Activated T-cell treated with anti-CD3 and anti-CD28 coated beads, Interleukin-2, amount 50 U/mL, for 72 hours (primary cell): ENCODE results near the gene CMIP. TPM values are rescaled to one million over a fixed set of nuclear protein-coding genes. Genes with fewer than 3 reads are reported as not detected.
"Not testable (repeated sequence)": the region's sequence is repeated elsewhere in the genome, so short reads cannot be mapped to it uniquely, and the experiment has no call there.

Experiments used
- ATAC-seq, 2 donors: fragments of 150-1000 bp; cut with Tn5 transposase; replicated peaks in 1 of 2; 2 replicates each; pipeline ENCODE4 v1.10.0; 2021; ENCODE audit warnings: moderate library complexity in 2 of 2, mild to moderate bottlenecking in 1 of 2
- DNase-seq, 2 donors: peaks; one replicate each; pipeline ENCODE4 v3.0.0; 2021 to 2022; ENCODE audit warnings: mixed read lengths in 1 of 2
- H3K27ac Mint-ChIP-seq: one replicate; pipeline ENCODE4 v1.8.0; 2022; ENCODE audit warnings: mild to moderate bottlenecking, moderate library complexity, mixed read lengths
- H3K27me3 Mint-ChIP-seq: one replicate; pipeline ENCODE4 v1.8.0; 2022; ENCODE audit warnings: low read depth, mixed read lengths
- H3K36me3 Mint-ChIP-seq, 2 donors: one replicate each; pipeline ENCODE4 v1.8.0; 2022; ENCODE audit warnings: mixed read lengths in 2 of 2, mild to moderate bottlenecking in 1 of 2; ENCODE audit not compliant: insufficient read depth in 2 of 2
- H3K4me1 Mint-ChIP-seq: one replicate; pipeline ENCODE4 v1.8.0; 2022; ENCODE audit warnings: low read depth, mixed read lengths
- H3K4me3 Mint-ChIP-seq, 2 donors: one replicate each; pipeline ENCODE4 v1.8.0; 2022; ENCODE audit warnings: mild to moderate bottlenecking in 2 of 2, mixed read lengths in 2 of 2, moderate library complexity in 2 of 2
- H3K9me3 Mint-ChIP-seq, 2 donors: one replicate each; pipeline ENCODE4 v1.8.0; 2022; ENCODE audit warnings: mixed read lengths in 2 of 2
- total RNA-seq, 2 donors: library from RNA; stranded (reverse); gene quantifications; one replicate each; pipeline ENCODE4 v1.2.3, GENCODE V29; 2022

Gene CMIP
- total RNA-seq, 2 donors from 2014 or later: 53.1 to 59.0 TPM

GRCh38 chr16:81521141-81521626, 76.6 kb downstream of the CMIP start:
- ATAC-seq (peak; percentile 85 to 87), DNase-seq (peak; percentile 67 to 76)
- Mint-ChIP-seq H3K9me3 (no peaks in the 10 kb centered on the region), H3K36me3 (peaks cover 2 to 5% of the 10 kb centered on the region in 2 donors), H3K27ac (peak overlapping the region; percentile 12), H3K4me3 (peak overlapping the region in 1 of 2 donors; percentile 19), H3K4me1 (peaks cover 29% of the 10 kb centered on the region), H3K27me3 (no peaks in the 10 kb centered on the region)

- H3K4me3 Mint-ChIP-seq: no peak overlapping the region
- no peaks in the 10 kb centered on the region for H3K9me3 Mint-ChIP-seq
- peak overlapping the region; percentile 66 for H3K27ac Mint-ChIP-seq
- no peaks in the 10 kb centered on the region for H3K27me3 Mint-ChIP-seq
- ATAC-seq (no peak), DNase-seq (no peak)
- peaks cover 35% of the 10 kb centered on the region for H3K4me1 Mint-ChIP-seq
- H3K36me3 Mint-ChIP-seq: peaks cover 2 to 5% of the 10 kb centered on the region in 2 donors
These were observed 77.6 kb downstream of the CMIP start for GRCh38 chr16:81522108-81522701.

DNA sequence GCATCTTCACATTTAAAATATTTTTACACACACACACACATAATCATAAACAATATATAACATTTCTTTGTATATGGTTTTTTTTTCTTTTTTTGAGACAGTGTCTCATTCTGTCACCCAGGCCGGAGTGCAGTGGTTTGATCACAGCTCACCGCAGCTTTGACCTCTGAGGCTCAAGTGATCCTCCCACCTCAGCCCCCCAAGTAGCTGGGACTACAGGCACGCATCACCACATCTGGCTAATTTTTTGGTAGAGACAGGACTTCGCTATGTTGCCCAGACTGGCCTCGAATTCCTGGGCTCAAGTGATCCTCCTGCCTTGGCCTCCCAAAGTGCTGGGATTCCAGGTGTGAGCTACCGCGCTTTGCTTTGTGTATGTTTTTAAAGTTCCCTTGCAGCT, 78.2 kb downstream of the CMIP start:
- ATAC-seq, H3K4me3 Mint-ChIP-seq, DNase-seq, H3K9me3 Mint-ChIP-seq, H3K36me3 Mint-ChIP-seq, H3K27me3 Mint-ChIP-seq: not testable (repeated sequence)
- peaks cover 41% of the 10 kb centered on the region for H3K4me1 Mint-ChIP-seq
- peak overlapping the region; percentile 66 for H3K27ac Mint-ChIP-seq

GRCh38 chr16:81523387-81524115, 78.9 kb downstream of the CMIP start:
- ATAC-seq (no peak), DNase-seq (peak in 1 of 2 donors; percentile 16)
- peak overlapping the region in 1 of 2 donors; percentile 25 for H3K4me3 Mint-ChIP-seq
- H3K27me3 Mint-ChIP-seq: no peaks in the 10 kb centered on the region
- H3K27ac Mint-ChIP-seq: peak overlapping the region; percentile 3
- H3K4me1 Mint-ChIP-seq: peaks cover 41% of the 10 kb centered on the region
- no peaks in the 10 kb centered on the region for H3K9me3 Mint-ChIP-seq
- peaks cover 2 to 5% of the 10 kb centered on the region in 2 donors for H3K36me3 Mint-ChIP-seq

DNA sequence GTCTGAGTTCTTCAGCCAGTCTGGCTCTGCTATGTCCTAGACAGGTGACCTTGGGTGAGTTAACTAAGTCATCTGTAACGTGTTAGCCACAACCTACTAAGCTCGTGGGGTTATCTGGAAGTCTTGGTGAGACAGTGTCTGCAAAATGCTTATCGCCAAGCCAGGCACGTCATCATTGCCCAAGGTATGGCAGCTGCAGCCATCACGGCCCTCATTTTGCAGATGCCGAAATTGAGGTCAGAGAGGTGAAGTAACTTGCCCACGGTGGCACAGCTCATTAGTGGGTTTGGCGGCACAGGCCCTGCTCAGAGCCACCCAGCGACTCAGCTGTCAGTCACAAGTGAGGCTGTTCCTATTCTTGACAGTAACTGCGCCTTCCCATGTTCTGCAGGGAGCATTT, 79.8 kb downstream of the CMIP start:
- Mint-ChIP-seq H3K36me3 (peaks cover 2 to 5% of the 10 kb centered on the region in 2 donors), H3K27ac (peak overlapping the region; percentile 33), H3K9me3 (no peaks in the 10 kb centered on the region), H3K27me3 (no peaks in the 10 kb centered on the region), H3K4me1 (peaks cover 41% of the 10 kb centered on the region), H3K4me3 (no peak overlapping the region)
- ATAC-seq (peak; percentile 38 to 70), DNase-seq (peak; percentile 19 to 32)

DNA sequence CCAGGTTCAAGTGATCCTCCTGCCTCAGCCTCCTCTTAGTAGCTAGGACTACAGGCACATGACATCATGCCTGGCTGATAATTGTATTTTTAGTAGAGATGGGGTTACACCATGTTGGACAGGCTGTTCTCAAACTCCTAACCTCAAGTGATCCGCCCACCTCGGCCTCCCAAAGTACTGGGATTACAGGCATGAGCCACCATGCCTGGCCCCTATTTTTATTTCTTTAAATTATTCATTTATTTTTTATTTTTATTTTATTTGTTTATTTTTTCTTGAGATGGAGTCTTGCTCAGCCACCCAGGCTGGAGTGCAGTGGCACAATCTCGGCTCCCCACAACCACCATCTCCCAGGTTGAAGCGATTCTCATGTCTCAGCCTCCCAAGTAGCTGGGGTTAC, 80.3 kb downstream of the CMIP start:
- not testable (repeated sequence) for H3K27me3 Mint-ChIP-seq, H3K4me3 Mint-ChIP-seq, DNase-seq, H3K9me3 Mint-ChIP-seq, ATAC-seq, H3K36me3 Mint-ChIP-seq
- peak overlapping the region; percentile 33 for H3K27ac Mint-ChIP-seq
- H3K4me1 Mint-ChIP-seq: peaks cover 41% of the 10 kb centered on the region

DNA sequence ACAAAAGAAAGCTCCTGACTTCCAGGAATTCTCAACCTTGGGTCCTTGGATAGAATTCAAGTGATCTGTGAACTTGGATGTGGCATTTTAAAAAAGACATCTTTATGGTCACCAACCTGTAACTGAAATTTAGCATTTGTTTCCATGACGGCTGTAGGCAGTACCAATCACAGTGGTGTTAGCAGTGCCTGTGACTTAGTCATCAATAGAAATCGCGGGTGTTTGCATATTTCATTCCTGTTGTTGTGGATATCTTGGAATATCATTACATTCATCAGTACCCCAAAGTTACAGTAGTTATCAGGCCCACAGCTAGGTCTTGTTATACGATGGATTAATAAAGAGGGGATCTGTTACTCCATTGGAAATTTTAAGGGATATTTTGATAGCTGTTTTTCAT, 81.6 kb downstream of the CMIP start:
- DNase-seq (no peak), ATAC-seq (no peak)
- Mint-ChIP-seq H3K27me3 (no peaks in the 10 kb centered on the region), H3K4me3 (no peak overlapping the region), H3K27ac (peak overlapping the region; percentile 84), H3K4me1 (peaks cover 27% of the 10 kb centered on the region), H3K9me3 (no peaks in the 10 kb centered on the region), H3K36me3 (peaks cover 2 to 5% of the 10 kb centered on the region in 2 donors)

GRCh38 chr16:81526935-81527334, 82.3 kb downstream of the CMIP start:
- peaks cover 24% of the 10 kb centered on the region for H3K4me1 Mint-ChIP-seq
- H3K4me3 Mint-ChIP-seq: peak overlapping the region in 1 of 2 donors; percentile 58
- no peaks in the 10 kb centered on the region for H3K9me3 Mint-ChIP-seq
- peak overlapping the region; percentile 84 for H3K27ac Mint-ChIP-seq
- ATAC-seq: no peak
- no peak for DNase-seq
- H3K27me3 Mint-ChIP-seq: no peaks in the 10 kb centered on the region
- peaks cover 2 to 5% of the 10 kb centered on the region in 2 donors for H3K36me3 Mint-ChIP-seq

DNA sequence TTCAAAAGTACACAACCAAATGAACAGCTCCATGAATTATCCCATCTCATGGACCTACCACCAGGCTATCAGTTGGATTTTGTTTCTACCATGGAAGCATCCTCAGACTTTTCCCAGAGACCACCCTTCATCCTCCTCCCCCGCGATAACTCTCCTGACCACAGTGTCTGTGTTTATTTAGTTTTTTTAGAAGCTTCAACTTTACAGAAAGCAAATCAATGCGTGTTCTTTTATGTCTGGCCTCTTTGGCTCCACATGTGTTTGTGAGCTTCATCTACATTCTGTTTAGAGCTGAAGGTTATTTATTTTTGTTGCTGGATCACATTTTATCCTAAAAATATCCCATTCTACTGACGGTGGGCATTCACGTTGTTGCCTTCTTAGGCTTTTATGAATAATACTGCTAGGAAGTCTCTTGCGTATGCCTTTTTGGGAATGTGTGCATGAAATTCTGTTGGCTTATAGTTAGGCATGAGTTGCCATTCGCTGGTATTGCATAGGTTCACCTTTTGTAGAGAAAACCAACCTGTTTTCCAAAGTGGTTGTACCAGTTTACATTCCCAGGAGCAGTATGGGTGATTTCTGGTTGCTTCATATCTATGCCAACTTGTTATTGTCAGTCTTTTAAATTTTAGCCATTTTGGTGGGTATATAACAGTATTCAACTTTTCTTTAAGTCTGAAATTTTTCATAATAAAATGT, 83.0 kb downstream of the CMIP start:
- peaks cover 22% of the 10 kb centered on the region for H3K4me1 Mint-ChIP-seq

GRCh38 chr16:81528256-81528655, 83.6 kb downstream of the CMIP start:
- ATAC-seq (no peak), DNase-seq (no peak)
- H3K4me1 Mint-ChIP-seq: peaks cover 15% of the 10 kb centered on the region
- H3K27me3 Mint-ChIP-seq: no peaks in the 10 kb centered on the region
- peak overlapping the region; percentile 36 for H3K27ac Mint-ChIP-seq
- no peaks in the 10 kb centered on the region for H3K9me3 Mint-ChIP-seq
- peaks cover 0 to 2% of the 10 kb centered on the region in 2 donors for H3K36me3 Mint-ChIP-seq
- H3K4me3 Mint-ChIP-seq: no peak overlapping the region

More for the DNA sequence above, 83.0 kb downstream of the CMIP start:
- Mint-ChIP-seq H3K27ac (peak overlapping the region; percentile 84), H3K27me3 (no peaks in the 10 kb centered on the region), H3K9me3 (no peaks in the 10 kb centered on the region), H3K36me3 (peaks cover 2 to 5% of the 10 kb centered on the region in 2 donors), H3K4me3 (peak overlapping the region in 1 of 2 donors; percentile 34)
- DNase-seq: no peak
- no peak for ATAC-seq

GRCh38 chr16:81530296-81530721, 85.7 kb downstream of the CMIP start:
- no peaks in the 10 kb centered on the region for H3K36me3 Mint-ChIP-seq
- H3K4me1 Mint-ChIP-seq: peaks cover 12% of the 10 kb centered on the region
- H3K9me3 Mint-ChIP-seq: no peaks in the 10 kb centered on the region
- no peak for ATAC-seq
- no peak for DNase-seq
- no peak overlapping the region for H3K4me3 Mint-ChIP-seq
- no peaks in the 10 kb centered on the region for H3K27me3 Mint-ChIP-seq
- H3K27ac Mint-ChIP-seq: no peak overlapping the region

DNA sequence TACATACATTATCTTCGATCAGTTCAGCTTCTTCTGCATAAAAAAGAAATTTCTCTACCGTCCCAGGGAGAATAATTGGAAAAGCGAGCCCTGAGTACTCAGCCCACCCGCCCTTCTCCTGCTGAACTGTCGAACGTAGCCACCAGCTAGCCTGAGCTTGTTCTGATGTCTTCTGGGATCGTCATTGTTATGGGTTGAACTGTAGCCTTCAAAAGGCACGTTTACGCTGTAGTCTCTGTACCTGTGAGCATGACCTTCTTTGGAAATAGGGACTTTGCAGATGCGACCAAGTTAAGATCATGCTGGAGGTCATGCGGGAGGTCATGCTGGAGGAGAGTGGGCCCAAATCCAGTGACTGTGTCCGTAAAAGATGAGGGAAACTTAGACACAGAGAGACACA, 86.2 kb downstream of the CMIP start:
- ATAC-seq (no peak), DNase-seq (no peak)
- Mint-ChIP-seq H3K4me3 (no peak overlapping the region), H3K36me3 (no peaks in the 10 kb centered on the region), H3K27me3 (no peaks in the 10 kb centered on the region), H3K9me3 (no peaks in the 10 kb centered on the region), H3K4me1 (peaks cover 12% of the 10 kb centered on the region), H3K27ac (no peak overlapping the region)

- no peak for ATAC-seq
- H3K4me3 Mint-ChIP-seq: no peak overlapping the region
- H3K27me3 Mint-ChIP-seq: no peaks in the 10 kb centered on the region
- H3K36me3 Mint-ChIP-seq: no peaks in the 10 kb centered on the region
- no peaks in the 10 kb centered on the region for H3K9me3 Mint-ChIP-seq
- peaks cover 12% of the 10 kb centered on the region for H3K4me1 Mint-ChIP-seq
- H3K27ac Mint-ChIP-seq: no peak overlapping the region
- DNase-seq: no peak
These were observed 86.8 kb downstream of the CMIP start for GRCh38 chr16:81531419-81531821.
